Stomach smooth muscle (tissue), 2 donors: ENCODE results near the gene PRSS33.

Experiments
- H3K27ac ChIP-seq: one replicate; pipeline ENCODE4 v1.7.0; 2013; ENCODE audit warnings: mild to moderate bottlenecking, low read length, inconsistent platforms
- H3K27me3 ChIP-seq, 2 donors: one replicate each; pipeline ENCODE4 v1.7.0; 2013; ENCODE audit warnings: low read length in 2 of 2; ENCODE audit not compliant: insufficient read depth in 2 of 2, control insufficient read depth in 1 of 2
- H3K36me3 ChIP-seq, 2 donors: one replicate each; pipeline ENCODE4 v1.7.0; 2013; ENCODE audit warnings: low read length in 2 of 2; ENCODE audit not compliant: control insufficient read depth in 2 of 2, insufficient read depth in 2 of 2
- H3K4me1 ChIP-seq: one replicate; pipeline ENCODE4 v1.7.0; 2013; ENCODE audit warnings: low read length; ENCODE audit not compliant: control insufficient read depth, insufficient read depth
- H3K4me3 ChIP-seq, 2 donors: one replicate each; pipeline ENCODE4 v1.7.0; 2013; ENCODE audit warnings: low read length in 2 of 2
- H3K9ac ChIP-seq, 2 donors: one replicate each; pipeline ENCODE4 v1.7.0; 2013; ENCODE audit warnings: low read length in 2 of 2, mild to moderate bottlenecking in 1 of 2
- H3K9me3 ChIP-seq, 2 donors: one replicate each; pipeline ENCODE4 v1.7.0; 2013; ENCODE audit warnings: low read length in 2 of 2; ENCODE audit not compliant: control insufficient read depth in 2 of 2
- donor health status: healthy.
- donor health status: Pancreatic carcinoma.

The PRSS33 gene

GRCh38 chr16:2820836-2821486 lies 33.6 kb upstream of the PRSS33 start:
- no peaks in the 10 kb centered on the region for H3K9me3 ChIP-seq
- H3K4me3 ChIP-seq, result no peak overlapping the region
- H3K27ac ChIP-seq, result no peak overlapping the region
- H3K36me3 ChIP-seq, result no peaks in the 10 kb centered on the region
- no peak overlapping the region for H3K9ac ChIP-seq
- H3K27me3 ChIP-seq, result peaks cover 10 to 11% of the 10 kb centered on the region in 2 donors
- no peaks in the 10 kb centered on the region for H3K4me1 ChIP-seq

GRCh38 chr16:2819939-2820835 lies 32.8 kb upstream of the PRSS33 start:
- Histone ChIP-seq H3K4me1 (no peaks in the 10 kb centered on the region), H3K27me3 (peaks cover 11 to 14% of the 10 kb centered on the region in 2 donors), H3K36me3 (no peaks in the 10 kb centered on the region), H3K4me3 (no peak overlapping the region), H3K9ac (no peak overlapping the region), H3K9me3 (no peaks in the 10 kb centered on the region), H3K27ac (no peak overlapping the region)

GRCh38 chr16:2819179-2819938 lies 32.0 kb upstream of the PRSS33 start:
- Histone ChIP-seq H3K9ac (no peak overlapping the region), H3K36me3 (no peaks in the 10 kb centered on the region), H3K27me3 (peaks cover 15 to 16% of the 10 kb centered on the region in 2 donors), H3K4me3 (no peak overlapping the region), H3K4me1 (no peaks in the 10 kb centered on the region), H3K9me3 (no peaks in the 10 kb centered on the region), H3K27ac (no peak overlapping the region)

GRCh38 chr16:2818272-2818876 lies 31.0 kb upstream of the PRSS33 start:
- H3K27ac ChIP-seq, result no peak overlapping the region
- no peaks in the 10 kb centered on the region for H3K9me3 ChIP-seq
- no peak overlapping the region for H3K4me3 ChIP-seq
- no peaks in the 10 kb centered on the region for H3K36me3 ChIP-seq
- H3K4me1 ChIP-seq, result no peaks in the 10 kb centered on the region
- no peak overlapping the region for H3K9ac ChIP-seq
- H3K27me3 ChIP-seq, result peaks cover 15 to 16% of the 10 kb centered on the region in 2 donors

GRCh38 chr16:2817340-2818271 lies 30.2 kb upstream of the PRSS33 start:
- Histone ChIP-seq H3K36me3 (no peaks in the 10 kb centered on the region), H3K4me3 (no peak overlapping the region), H3K27ac (no peak overlapping the region), H3K9ac (no peak overlapping the region), H3K9me3 (no peaks in the 10 kb centered on the region), H3K27me3 (peaks cover 15 to 16% of the 10 kb centered on the region in 2 donors), H3K4me1 (no peaks in the 10 kb centered on the region)

- H3K36me3 ChIP-seq, result no peaks in the 10 kb centered on the region
- no peak within 1 kb of the TSS for H3K9ac ChIP-seq
- no peaks in the 10 kb centered on the region for H3K9me3 ChIP-seq
- H3K27me3 ChIP-seq, result peaks cover 17 to 21% of the 10 kb centered on the region in 2 donors
- H3K4me1 ChIP-seq, result no peaks in the 10 kb centered on the region
- H3K4me3 ChIP-seq, result no peak within 1 kb of the TSS
- H3K27ac ChIP-seq, result no peak within 1 kb of the TSS
Measured at GRCh38 chr16:2816751-2817339, 29.5 kb upstream of the PRSS33 start, which contains the start of gene PRSS21. PRSS21 (plus strand) TSS chr16:2817237; CDS start chr16:2817269, 32 bp downstream.

GRCh38 chr16:2815299-2815771 lies 28.0 kb upstream of the PRSS33 start:
- peaks cover 20 to 26% of the 10 kb centered on the region in 2 donors for H3K27me3 ChIP-seq

GRCh38 chr16:2814551-2815298 lies 27.4 kb upstream of the PRSS33 start:
- peaks cover 20 to 23% of the 10 kb centered on the region in 2 donors for H3K27me3 ChIP-seq
- no peak overlapping the region for H3K4me3 ChIP-seq
- H3K36me3 ChIP-seq, result no peaks in the 10 kb centered on the region
- no peaks in the 10 kb centered on the region for H3K9me3 ChIP-seq
- H3K27ac ChIP-seq, result no peak overlapping the region
- no peak overlapping the region for H3K9ac ChIP-seq
- H3K4me1 ChIP-seq, result no peaks in the 10 kb centered on the region

More at GRCh38 chr16:2815299-2815771, 28.0 kb upstream of the PRSS33 start:
- Histone ChIP-seq H3K4me1 (no peaks in the 10 kb centered on the region), H3K4me3 (no peak overlapping the region), H3K9me3 (no peaks in the 10 kb centered on the region), H3K9ac (no peak overlapping the region), H3K27ac (no peak overlapping the region), H3K36me3 (no peaks in the 10 kb centered on the region)

- Histone ChIP-seq H3K27ac (no peak overlapping the region), H3K9me3 (no peaks in the 10 kb centered on the region), H3K4me1 (no peaks in the 10 kb centered on the region), H3K36me3 (no peaks in the 10 kb centered on the region), H3K9ac (no peak overlapping the region), H3K27me3 (peaks cover 16 to 18% of the 10 kb centered on the region in 2 donors), H3K4me3 (no peak overlapping the region)
Measured at GRCh38 chr16:2813771-2814221, 26.4 kb upstream of the PRSS33 start.
